ENCODE results near the gene FCGR2B.

- TF ChIP-seq ARNTL (CRISPR knock-in tag; IDR thresholded peaks at IDR 0.05) (no peak), HOXD1 (CRISPR knock-in tag; IDR thresholded peaks at IDR 0.05) (no peak), WIZ (CRISPR knock-in tag; IDR thresholded peaks at IDR 0.05) (no peak), ATF3 (CRISPR knock-in tag; IDR thresholded peaks at IDR 0.05) (no peak), BCL3 (CRISPR knock-in tag; IDR thresholded peaks at IDR 0.05) (no peak), KLF6 (CRISPR knock-in tag; IDR thresholded peaks at IDR 0.05) (no peak), SP1 (IDR thresholded peaks at IDR 0.05) (no peak), SP1 (CRISPR knock-in tag; IDR thresholded peaks at IDR 0.05) (no peak), POLR2AphosphoS5 (IDR thresholded peaks at IDR 0.05; ENCODE audit: low read depth, low read length) (no peak), RNF2 (conservative IDR thresholded peaks at IDR 0.05; ENCODE audit: low read depth) (no peak), SNAPC4 (CRISPR knock-in tag; IDR thresholded peaks at IDR 0.05) (no peak), ONECUT2 (CRISPR knock-in tag; IDR thresholded peaks at IDR 0.05) (no peak), HOMEZ (CRISPR knock-in tag; IDR thresholded peaks at IDR 0.05; ENCODE audit: low read depth) (no peak), ZNF230 (CRISPR knock-in tag; IDR thresholded peaks at IDR 0.05) (no peak)
Measured at GRCh38 chr1:161706482-161707347, 43.8 kb downstream of the FCGR2B start, which contains the start of gene FCRLA.
